Measurements from ENCODE around the gene HOOK1.
"Not testable (repeated sequence)": the region's sequence is repeated elsewhere in the genome, so short reads cannot be mapped to it uniquely, and the experiment has no call there.

HOOK1 gene

DNA sequence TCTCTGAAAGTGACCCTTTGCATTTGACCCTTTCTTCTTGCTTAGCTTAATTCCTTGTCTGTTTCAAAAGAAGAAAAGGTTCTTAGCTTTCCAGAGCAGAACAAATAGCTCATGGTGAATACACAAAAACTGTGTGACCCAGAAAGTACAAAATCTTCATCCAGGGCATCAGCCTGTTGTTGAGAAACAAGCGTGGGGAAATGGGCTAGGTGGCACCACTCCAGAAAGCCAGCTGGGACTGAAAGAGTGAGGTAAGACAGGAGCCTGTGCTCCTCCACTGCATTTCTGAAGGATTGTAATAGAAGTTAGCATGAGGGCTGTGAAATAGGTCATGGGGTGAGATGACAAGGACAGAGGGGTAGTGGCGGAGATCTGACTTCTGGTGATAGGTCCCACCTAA is 66.0 kb downstream of the HOOK1 start:
- DNase-seq (ENCODE audit: insufficient read length, low spot score) (no peak), FAIRE-seq (no peak)

DNA sequence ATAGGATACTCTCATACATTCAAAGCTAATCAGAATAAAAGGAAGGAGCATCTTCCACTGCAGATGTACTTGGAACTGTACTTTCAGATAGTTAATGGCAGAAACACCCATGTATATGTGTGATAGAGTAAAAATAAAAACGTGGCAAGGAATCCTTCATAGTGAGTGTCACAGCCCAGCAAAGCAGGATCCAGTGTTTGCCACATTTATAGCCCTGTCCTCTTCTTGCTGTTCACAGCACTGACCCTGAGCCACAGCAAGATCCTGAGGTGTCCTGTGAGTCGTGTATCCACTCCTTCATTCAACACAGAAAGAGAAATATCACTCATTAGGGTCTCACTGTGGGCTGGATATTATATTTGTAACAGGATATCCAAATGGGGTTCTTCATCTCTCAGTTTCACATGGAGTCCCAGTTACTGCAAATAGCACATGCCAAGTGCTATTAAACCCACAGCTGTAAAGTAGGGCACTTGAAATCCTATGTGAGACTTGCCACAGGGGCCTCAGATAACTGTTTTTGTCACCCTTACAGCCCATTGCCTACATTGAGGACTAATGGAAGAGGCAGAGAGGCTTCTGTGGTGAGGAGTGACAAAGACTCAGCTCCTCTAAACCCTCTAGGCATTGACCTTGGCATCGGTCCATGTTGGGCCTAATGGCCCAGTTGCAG is 70.5 kb downstream of the HOOK1 start:
- FAIRE-seq = no peak
- DNase-seq (ENCODE audit: insufficient read length, low spot score) = no peak

DNA sequence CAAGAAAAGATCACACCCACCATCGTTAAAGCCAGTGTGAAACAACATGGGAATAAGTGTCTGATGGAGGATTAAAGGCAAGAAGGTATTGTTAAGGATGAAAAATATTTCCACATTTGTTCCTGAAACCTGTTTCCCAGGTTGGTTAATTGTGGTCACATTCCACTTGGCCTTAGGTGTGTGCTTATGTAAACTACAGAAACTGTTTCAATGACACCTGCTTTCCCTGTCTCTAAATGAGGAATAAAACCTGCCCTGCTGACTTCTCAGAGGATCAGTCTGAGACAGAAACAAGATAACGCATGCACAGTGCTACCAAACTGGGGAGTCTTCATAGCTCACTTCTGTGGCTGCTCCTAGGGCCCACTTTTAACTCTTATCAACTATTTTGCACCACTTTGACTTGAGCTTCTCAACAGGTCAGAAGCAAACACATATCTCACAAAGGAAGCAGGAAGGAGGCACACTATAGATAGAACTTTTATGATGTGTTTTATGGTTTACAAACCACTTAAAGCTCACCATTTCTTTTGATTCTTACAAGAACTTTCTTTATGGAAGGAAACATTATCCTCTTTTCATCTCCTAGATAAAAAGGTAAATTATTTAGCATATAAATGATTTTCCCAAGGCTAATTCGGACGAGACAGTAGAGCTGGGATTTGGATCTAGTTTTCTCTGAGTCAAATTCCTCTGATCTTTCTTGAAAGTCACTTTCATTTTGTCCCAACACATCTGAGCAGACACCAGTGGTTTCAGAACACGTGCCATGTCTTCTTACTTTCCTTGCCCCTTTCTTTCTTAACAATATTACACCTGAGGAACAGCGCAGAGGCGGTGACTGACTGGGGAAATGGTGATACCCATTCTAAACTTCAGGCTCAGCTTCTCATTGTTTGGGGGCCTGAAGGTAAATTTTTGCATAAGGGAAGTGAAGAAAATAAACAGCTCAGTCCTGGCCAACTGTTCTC is 78.4 kb downstream of the HOOK1 start:
- FAIRE-seq = no peak
- no peak for DNase-seq (ENCODE audit: insufficient read length, low spot score)

- no peak for FAIRE-seq
- DNase-seq (ENCODE audit: insufficient read length, low spot score) = no peak
Observed at GRCh38 chr1:59897165-59897564, 82.4 kb downstream of the HOOK1 start.

DNA sequence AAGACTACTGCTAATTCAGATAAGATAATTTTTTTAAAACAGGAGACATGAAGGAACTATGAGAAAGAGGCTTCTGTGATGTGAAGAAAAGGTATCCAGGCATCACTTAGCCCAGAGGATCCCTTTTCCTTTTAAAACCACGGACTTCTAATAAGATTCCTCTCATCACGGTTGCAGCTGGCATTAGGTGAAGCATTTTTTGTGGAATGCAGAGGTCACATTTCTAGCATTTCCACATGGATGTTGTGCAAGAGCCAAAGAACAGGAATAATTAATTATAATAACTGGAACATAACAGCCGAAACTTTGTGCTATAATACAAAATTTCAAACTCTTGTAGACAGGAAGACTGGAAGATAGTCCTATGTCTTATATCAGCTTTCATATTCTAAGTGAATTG is 84.2 kb downstream of the HOOK1 start:
- FAIRE-seq = no peak
- no peak for DNase-seq (ENCODE audit: insufficient read length, low spot score)

- peak; percentile 3 for DNase-seq (ENCODE audit: insufficient read length, low spot score)
Observed at GRCh38 chr1:59900640-59901039, 85.9 kb downstream of the HOOK1 start.

DNA sequence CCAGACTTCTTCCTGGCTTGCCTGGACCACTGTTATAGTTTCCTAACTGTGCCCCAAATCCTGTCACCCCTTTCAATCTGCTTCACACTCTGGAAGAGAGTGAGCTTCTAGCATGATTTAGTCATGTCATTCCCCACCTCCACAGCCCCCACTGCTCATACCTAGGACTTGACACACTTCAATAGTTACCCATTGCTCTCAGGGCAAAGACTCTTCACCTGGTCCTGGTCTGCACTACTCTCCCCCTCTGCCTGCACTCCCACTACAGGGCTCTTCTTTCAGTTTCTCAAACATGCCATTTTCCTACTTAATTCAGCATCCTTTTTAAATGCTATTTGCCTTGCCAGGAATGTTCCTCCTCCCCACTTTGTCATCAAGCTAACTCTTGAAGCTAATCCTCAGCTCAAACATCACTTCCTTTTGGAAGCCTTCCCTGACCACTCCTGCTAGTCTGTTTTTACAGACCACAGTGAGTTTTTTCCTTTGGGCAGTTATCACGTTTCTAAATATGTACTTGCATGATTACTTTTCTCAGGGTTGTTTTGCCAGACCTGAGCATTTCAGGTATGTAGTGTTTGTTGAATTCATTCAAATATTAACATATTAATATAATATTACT is 87.1 kb downstream of the HOOK1 start:
- no peak for DNase-seq (ENCODE audit: insufficient read length, low spot score)
- FAIRE-seq = no peak

More at GRCh38 chr1:59900640-59901039, 85.9 kb downstream of the HOOK1 start:
- no peak for FAIRE-seq

- no peak for FAIRE-seq
Observed at GRCh38 chr1:59903141-59903754, 88.5 kb downstream of the HOOK1 start.

DNA sequence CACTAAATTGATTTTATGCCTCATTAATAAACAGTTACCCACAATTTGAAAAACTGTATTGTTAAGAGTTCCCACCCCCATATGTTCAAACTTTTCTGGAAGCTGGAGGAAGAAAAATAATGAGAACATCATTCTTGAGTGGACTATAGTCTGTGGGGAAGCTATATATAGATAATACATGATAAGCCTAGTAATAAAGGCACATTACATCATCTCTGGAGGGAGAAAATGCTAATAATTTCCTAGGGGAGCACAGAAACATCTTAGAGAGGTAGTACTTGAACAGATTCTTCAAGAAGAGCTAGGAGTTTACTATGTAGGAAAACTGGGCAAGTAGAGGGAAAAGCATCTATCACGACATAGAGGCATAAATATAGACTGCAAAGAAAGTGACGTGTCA is 92.2 kb downstream of the HOOK1 start:
- no peak for FAIRE-seq
- no peak for DNase-seq (ENCODE audit: insufficient read length, low spot score)

More at GRCh38 chr1:59903141-59903754, 88.5 kb downstream of the HOOK1 start:
- DNase-seq (ENCODE audit: insufficient read length, low spot score) = no peak

GRCh38 chr1:59908084-59908483 is 93.3 kb downstream of the HOOK1 start:
- FAIRE-seq (no peak), DNase-seq (ENCODE audit: insufficient read length, low spot score) (no peak)

DNA sequence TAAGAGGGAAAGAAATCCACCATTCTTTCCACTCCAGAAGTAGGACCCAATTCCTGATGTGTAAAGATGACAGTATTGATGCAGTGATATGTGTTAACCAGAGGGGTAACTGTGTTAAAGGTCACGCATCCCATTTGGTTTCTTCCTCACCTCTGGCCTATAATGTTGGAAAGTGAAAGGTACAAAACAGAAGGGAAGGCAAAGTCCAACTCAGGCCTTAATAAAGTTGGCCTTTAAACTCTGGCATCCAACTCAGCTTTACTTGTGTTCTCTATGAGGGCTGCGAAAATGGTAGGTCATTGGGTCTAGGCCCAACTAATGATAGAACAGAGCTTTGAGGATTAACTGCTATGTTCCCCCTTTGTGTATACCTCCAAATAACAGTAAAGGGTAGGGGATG is 93.9 kb downstream of the HOOK1 start:
- DNase-seq (ENCODE audit: insufficient read length, low spot score) (no peak), FAIRE-seq (no peak)

GRCh38 chr1:59914791-59915286 is 100.1 kb downstream of the HOOK1 start:
- FAIRE-seq = not testable (repeated sequence)

DNA sequence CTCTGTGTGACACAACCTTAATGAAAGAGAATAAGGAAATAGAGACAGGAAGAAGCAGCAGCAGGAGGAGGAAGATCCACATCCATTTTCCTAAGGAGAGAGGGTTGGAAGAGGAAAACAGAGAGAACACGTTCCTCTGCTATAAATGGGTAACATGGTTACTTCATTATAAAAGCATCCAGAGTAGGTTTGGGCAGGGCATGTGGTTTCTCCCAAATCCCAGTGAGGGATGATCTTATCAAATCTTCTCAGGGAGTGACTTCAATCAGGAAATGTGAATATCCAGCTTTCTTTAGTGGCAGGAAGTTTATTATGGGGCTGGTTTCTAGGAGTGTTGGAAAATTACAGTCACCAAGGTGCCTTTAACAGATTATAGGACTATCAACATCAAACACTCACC is 100.8 kb downstream of the HOOK1 start:
- no peak for DNase-seq (ENCODE audit: insufficient read length, low spot score)
- no peak for FAIRE-seq

More at GRCh38 chr1:59914791-59915286, 100.1 kb downstream of the HOOK1 start:
- DNase-seq (ENCODE audit: insufficient read length, low spot score) = not testable (repeated sequence)

DNA sequence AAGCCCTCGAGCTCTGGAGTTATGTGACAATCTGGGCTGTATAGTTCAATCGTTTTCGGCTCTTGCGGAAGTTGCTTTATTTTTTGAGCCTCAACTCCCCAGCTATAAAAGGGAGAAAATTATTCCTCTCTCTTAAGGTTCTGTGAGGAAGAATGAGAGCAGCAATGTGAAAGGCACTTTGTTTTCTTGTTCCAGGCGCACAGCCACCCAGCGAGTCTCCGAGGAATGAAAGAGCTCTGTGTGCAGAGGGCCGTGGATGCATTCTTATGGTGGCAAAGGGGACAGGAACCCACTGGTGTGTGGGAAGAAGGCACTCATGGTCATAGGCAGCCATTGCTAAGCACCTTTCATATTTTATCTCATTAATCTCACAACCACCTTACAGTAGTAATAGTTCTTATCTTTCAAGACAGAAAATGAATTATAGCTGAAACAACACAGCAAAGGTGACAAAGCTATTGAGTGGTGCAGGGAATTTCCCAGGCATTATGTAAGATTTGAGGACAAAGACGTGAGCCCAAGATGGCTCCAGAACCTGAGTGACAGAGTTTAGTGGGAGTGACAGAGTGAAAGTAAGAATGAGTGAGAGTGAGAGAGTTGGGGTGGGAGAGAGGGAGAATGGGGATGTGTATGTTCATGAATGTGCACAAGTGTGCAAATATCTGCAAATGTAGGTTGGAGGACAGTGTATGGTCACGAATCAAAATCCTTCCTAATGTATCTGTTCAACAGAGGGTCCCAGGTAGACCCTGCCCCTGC is 102.5 kb downstream of the HOOK1 start:
- DNase-seq (ENCODE audit: insufficient read length, low spot score) = no peak
- FAIRE-seq = no peak

DNA sequence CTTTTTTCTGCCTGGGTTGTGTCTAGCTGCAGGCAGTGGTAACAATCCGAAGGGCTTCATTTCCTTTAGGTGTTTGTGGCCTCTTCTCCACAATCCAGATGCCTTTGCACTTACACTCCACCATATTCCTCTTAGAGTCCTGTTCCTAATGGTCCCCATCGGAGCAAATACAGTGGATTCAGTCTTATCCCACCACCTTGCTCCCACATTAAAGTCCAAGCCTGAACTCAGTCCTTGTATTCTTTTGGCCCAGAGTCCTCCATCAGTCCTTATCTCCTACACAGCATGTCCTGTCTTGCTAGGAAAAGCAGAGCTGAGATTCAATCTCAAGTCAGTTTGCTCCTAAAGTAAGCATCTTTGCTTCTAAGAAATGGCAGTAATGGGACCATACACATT is 103.0 kb downstream of the HOOK1 start:
- no peak for DNase-seq (ENCODE audit: insufficient read length, low spot score)
- no peak for FAIRE-seq

- FAIRE-seq = no peak
Observed at GRCh38 chr1:59919746-59920145, 105.0 kb downstream of the HOOK1 start.

DNA sequence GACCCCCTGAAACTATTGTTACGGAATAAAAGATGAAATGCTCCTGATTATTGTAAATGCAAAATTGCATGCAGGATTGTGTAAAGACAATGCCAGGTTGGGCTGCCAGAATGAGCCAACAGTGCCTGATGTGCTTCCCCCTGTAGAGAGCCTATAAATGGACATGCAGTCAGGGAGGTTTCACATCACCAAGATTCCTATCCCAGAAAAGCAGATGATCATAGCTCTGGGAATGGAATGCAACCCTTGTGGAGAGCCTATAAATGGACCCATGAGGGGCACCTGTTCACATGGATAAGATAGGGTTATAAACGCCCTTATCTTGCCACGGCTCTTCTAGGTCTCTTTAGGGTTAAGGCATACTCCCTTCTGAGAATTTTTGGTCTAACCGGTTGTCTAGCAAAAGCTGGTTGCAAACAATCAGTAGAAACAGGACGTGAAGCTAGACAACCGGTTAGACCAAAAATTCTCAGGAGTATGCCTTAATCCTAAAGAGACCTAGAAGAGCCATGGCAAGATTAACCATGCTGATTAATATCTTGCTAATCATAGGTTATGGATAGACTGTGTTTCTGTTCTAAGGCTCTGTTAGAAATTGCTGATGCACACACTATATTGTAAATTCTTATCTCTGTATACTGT is 106.6 kb downstream of the HOOK1 start:
- DNase-seq (ENCODE audit: insufficient read length, low spot score) = not testable (repeated sequence)

More at GRCh38 chr1:59919746-59920145, 105.0 kb downstream of the HOOK1 start:
- DNase-seq (ENCODE audit: insufficient read length, low spot score) = no peak

GRCh38 chr1:59924653-59925052 is 109.9 kb downstream of the HOOK1 start:
- DNase-seq (ENCODE audit: insufficient read length, low spot score) = no peak
- FAIRE-seq = no peak

More for the DNA sequence above, 106.6 kb downstream of the HOOK1 start:
- FAIRE-seq = not testable (repeated sequence)
